Measurements from ENCODE around the gene TMPRSS5. TPM values are rescaled to one million over a fixed set of nuclear protein-coding genes. Genes with fewer than 3 reads are reported as not detected.

The TMPRSS5 gene
- total RNA-seq, 1 donor from 2014 or later = 0.65 TPM

Other genes starting within 250 kb of the TMPRSS5 start
- gene DRD2, start 230.9 kb downstream of the TMPRSS5 start, total RNA-seq = not detected
- 6.3 TPM for gene ZW10, start 67.4 kb upstream of the TMPRSS5 start, total RNA-seq
- not detected for gene CLDN25, start 73.5 kb upstream of the TMPRSS5 start, total RNA-seq
- 11.6 TPM for gene USP28, start 169.3 kb upstream of the TMPRSS5 start, total RNA-seq
- not detected for gene HTR3B, start 198.5 kb upstream of the TMPRSS5 start, total RNA-seq